HG02759 (cell line): Measurements from ENCODE around the gene PARP14.
A peak's percentile ranks its signal among the peaks of the same experiment; 100 is the strongest.
"Not testable (repeated sequence)": the region's sequence is repeated elsewhere in the genome, so short reads cannot be mapped to it uniquely, and the experiment has no call there.

Source experiments
- ATAC-seq: cut with Tn5 transposase; IDR thresholded peaks from one replicate; pipeline ENCODE4 v1.9.1; 2021; ENCODE audit warnings: mild to moderate bottlenecking, moderate library complexity; ENCODE audit not compliant: unreplicated experiment

Gene PARP14

GRCh38 chr3:122680475-122681283, at the start of gene PARP14:
PARP14 (plus strand) TSS chr3:122680839; CDS start chr3:122680884, 45 bp downstream.
- peak; percentile 54 for ATAC-seq

- no peak for ATAC-seq
These were observed 44.9 kb upstream of the PARP14 start for GRCh38 chr3:122635789-122636188.

DNA sequence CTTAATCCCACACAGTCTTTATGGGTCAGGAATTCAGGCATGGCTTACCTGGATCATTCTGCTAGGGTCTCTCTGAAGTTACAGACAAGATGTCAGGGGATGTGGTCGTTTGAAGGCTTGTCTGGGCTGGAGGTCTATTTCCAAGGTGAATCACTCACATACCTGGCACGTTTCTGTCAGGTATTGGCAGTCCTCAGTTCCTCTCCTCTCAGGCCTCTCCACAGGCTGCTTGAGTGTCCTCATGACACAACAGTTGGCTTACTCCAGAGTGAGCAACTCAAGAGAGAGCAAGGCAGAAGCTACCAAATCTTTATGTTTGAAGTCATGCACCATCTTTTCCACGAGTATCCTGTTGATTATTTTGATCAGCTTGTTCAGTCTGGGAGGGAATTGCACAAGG, 43.9 kb upstream of the PARP14 start:
- ATAC-seq: no peak

DNA sequence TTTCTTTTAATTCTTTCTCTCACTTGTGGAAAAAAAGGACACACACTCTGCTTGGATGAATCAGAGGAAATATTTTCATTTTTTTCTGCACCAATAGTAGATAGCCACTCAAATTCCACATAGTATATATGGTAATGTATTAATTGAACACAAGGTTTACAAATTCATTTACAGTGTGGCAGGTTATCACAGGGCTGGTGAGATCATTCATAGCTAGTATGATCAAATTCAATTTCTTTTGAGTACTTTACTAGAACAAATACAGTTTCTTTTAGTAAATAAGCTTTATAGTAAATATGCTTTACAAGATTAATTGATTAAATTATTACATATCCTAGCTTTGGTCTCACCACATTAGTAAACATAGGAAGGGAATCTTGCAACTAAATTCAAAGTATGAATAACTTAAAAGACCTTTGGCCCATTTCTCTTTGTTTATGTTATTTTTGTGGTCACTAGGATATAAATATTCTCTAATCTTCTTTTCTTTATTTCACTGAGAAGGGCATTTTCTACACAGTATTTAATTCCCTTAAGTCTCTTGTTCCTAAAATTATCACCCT, 40.1 kb upstream of the PARP14 start:
- ATAC-seq: no peak

DNA sequence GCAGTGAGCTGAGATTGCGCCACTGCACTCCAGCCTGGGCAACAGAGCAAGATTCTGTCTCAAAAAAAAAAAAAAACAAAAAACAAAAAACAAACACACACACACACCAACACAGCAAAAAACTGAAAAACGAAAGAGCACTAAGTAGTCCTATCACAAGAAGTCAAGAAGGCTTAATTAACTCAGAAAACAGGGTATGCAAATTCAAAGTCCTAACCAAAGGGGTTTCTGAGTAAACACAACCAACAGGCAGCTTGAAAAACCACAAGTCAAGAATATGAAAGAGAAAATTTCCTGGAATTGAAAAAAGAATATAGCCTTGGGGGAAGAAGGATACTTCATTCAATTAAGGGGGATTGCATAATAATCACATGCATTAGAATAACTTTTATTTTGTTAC, 37.7 kb upstream of the PARP14 start:
- ATAC-seq: peak; percentile 71

- no peak for ATAC-seq
These were observed 34.3 kb upstream of the PARP14 start for GRCh38 chr3:122646146-122646988.

DNA sequence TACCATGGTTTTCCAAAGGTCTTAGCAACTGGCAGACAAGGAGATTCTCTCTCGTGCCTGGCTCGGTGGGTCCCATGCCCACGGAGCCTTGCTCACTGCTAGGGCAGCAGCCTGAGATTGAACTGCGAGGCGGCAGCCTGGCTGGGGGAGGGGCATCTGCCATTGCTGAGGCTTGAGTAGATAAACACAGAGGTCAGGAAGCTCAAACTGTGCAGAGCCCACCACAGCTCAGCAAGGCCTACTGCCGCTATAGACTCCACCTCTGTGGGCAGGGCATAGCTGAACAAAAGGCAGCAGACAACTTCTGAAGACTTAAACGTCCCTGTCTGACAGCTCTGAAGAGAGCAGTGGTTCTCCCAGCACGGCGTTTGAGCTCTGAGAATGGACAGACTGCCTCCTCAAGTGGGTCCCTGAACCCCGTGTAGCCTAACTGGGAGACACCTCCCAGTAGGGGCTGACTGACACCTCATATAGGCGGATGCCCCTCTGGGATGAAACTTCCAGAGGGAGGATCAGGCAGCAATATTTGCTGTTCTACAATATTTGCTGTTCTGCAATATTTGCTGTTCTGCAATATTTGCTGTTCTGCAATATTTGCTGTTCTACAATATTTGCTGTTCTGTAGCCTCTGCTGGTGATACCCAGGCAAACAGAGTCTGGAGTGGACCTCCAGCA, 29.3 kb upstream of the PARP14 start:
- ATAC-seq: not testable (repeated sequence)

DNA sequence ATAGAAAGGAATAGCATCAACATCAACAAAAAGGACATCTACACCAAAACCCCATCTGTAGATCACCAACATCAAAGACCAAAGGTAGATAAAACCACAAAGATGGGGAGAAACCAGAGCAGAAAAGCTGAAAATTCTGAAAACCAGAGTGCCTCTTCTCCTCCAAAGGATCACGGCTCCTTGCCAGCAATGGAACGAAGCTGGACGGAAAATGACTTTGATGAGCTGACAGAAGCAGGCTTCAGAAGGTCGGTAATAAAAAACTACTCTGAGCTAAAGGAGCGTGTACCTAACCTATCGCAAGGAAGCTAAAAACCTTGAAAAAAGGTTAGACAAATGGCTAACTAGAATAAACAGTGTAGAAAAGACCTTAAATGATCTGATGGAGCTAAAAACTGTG, 28.7 kb upstream of the PARP14 start:
- ATAC-seq: not testable (repeated sequence)

- not testable (repeated sequence) for ATAC-seq
These were observed 22.3 kb upstream of the PARP14 start for GRCh38 chr3:122658336-122658735.

GRCh38 chr3:122660297-122660974, 20.2 kb upstream of the PARP14 start:
- ATAC-seq: no peak

GRCh38 chr3:122661633-122662032, 19.0 kb upstream of the PARP14 start:
- ATAC-seq: peak; percentile 44

- ATAC-seq: no peak
These were observed 18.1 kb upstream of the PARP14 start for GRCh38 chr3:122662505-122662904.

DNA sequence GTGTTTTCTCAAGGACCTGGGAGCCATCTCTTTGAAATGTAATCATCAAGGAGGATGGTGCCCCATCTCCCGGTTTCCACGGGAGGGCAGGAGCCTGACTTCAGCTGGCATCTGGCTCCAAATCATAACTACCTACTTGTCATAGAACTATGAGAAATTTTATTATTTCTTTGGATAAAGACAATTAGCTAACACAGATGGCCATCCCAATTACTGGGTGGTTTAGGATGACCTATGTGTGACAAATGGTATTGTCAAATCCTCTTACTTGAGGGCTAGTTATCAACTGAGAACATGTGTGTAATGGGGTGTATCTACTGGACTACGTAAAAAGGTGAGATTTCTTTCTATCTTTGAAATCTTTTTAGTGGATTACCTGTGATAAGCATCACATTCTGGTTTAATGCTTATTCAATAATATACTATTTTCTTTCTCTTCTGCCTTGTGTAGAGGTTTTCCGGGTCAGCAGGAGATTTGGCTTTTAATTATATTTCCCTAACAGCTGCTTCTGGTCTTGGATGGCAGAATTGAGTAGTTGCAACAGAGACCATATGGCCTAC, 15.3 kb upstream of the PARP14 start:
- ATAC-seq: no peak

GRCh38 chr3:122665881-122666280, 14.8 kb upstream of the PARP14 start:
- no peak for ATAC-seq

GRCh38 chr3:122668930-122669730, 11.5 kb upstream of the PARP14 start:
- ATAC-seq: peak; percentile 78

- ATAC-seq: no peak
These were observed 9.1 kb upstream of the PARP14 start for GRCh38 chr3:122671553-122671952.

DNA sequence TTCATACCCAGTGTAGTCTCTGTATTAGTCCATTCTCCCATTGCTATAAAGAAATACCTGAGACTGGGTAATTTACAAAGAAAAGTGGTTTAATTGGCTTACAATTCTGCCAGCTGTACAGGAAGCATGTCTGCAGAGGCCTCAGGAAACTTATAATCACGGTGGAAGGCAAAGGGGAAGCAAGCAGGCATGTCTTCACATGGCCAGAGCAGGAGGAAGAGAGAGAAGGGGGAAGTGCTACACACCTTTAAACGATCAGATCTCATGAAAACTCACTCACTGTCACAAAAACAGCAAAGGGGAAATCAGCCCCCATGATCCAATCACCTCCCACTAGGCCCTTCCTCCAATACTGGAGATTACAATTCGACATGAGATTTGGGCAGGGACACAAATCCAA, 6.3 kb upstream of the PARP14 start:
- no peak for ATAC-seq

DNA sequence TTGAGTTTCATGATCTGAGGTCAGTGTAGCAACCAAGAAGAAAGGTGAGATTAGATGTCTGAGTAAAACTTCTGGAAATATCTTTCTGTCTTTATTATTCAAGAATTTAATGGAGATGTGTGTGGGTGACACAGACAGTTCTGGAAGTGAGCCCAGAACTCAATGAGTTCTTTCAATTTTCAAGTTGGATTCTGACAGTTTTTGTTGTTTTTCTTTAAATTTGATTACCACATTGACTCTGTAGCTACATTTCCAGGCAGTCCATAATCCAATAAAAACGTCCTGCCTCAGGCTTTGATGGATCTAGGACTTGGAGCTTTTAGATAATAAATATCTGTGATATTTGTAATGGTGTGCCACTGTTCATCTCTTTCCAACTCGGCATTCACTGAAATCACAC, 3.9 kb upstream of the PARP14 start:
- ATAC-seq: no peak

GRCh38 chr3:122677216-122677615, 3.4 kb upstream of the PARP14 start:
- ATAC-seq: no peak
